ENCODE measurements around the gene PRB4.
"Not testable (repeated sequence)": the region's sequence is repeated elsewhere in the genome, so short reads cannot be mapped to it uniquely, and the experiment has no call there.

Gene PRB4

GRCh38 chr12:11310336-11310735 lies at the start of gene PRB4:
Gene PRB4, minus strand, starts transcription at chr12:11310436. Its CDS starts 38 bp downstream, at chr12:11310398.
- no peak within 1 kb of the TSS for H3K27ac ChIP-seq (ENCODE audit: poor library complexity, severe bottlenecking)
- TF ChIP-seq CTCF (IDR thresholded peaks at IDR 0.05; ENCODE audit: poor library complexity, severe bottlenecking), result no peak
- ATAC-seq (ENCODE audit: low read depth), result no peak

DNA sequence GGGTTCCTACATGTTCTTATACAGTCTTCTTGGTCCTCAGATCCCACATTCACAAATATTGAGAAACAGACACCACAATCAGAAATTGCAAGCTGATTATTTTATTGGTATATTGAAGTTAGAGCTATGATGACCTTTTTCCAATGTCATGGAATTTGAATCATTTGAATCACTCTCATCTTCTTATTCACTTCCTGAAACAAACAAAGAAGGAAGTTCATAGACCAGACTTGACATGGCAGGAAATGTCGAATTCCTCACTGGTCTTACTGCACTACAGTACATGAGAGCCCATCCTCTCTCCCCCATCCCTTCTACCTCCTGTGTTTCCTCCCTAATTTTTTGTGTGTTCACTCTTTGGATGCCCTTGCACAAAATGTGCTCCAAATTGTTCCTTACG lies 41.5 kb upstream of the PRB4 start:
- H3K4me3 ChIP-seq (ENCODE audit: severe bottlenecking); DNase-seq (ENCODE audit: low spot score); H3K4me1 ChIP-seq (ENCODE audit: insufficient read depth, poor library complexity, severe bottlenecking); H3K27ac ChIP-seq (ENCODE audit: poor library complexity, severe bottlenecking); H3K36me3 ChIP-seq (ENCODE audit: low read depth); H3K9me3 ChIP-seq (ENCODE audit: severe bottlenecking); H3K27me3 ChIP-seq (ENCODE audit: insufficient read depth, poor library complexity, severe bottlenecking): not testable (repeated sequence)
- peak; percentile 40; the same call in 1 of the 3 replicates for ATAC-seq (ENCODE audit: low read depth)

More at GRCh38 chr12:11310336-11310735, at the start of gene PRB4:
- H3K27me3 ChIP-seq (ENCODE audit: insufficient read depth, poor library complexity, severe bottlenecking), result no peaks in the 10 kb centered on the region
- no peak within 1 kb of the TSS for H3K4me3 ChIP-seq (ENCODE audit: severe bottlenecking)
- H3K36me3 ChIP-seq (ENCODE audit: low read depth), result no peaks in the 10 kb centered on the region
- H3K4me1 ChIP-seq (ENCODE audit: insufficient read depth, poor library complexity, severe bottlenecking), result no peaks in the 10 kb centered on the region
- no peaks in the 10 kb centered on the region for H3K9me3 ChIP-seq (ENCODE audit: severe bottlenecking)
- DNase-seq (ENCODE audit: low spot score), result no peak

- no peak for DNase-seq (ENCODE audit: low spot score)
- ATAC-seq (ENCODE audit: low read depth), result no peak
- Histone ChIP-seq H3K27ac (ENCODE audit: poor library complexity, severe bottlenecking) (no peak overlapping the region), H3K4me3 (ENCODE audit: severe bottlenecking) (no peak overlapping the region), H3K4me1 (ENCODE audit: insufficient read depth, poor library complexity, severe bottlenecking) (no peaks in the 10 kb centered on the region), H3K36me3 (ENCODE audit: low read depth) (no peaks in the 10 kb centered on the region), H3K27me3 (ENCODE audit: insufficient read depth, poor library complexity, severe bottlenecking) (no peaks in the 10 kb centered on the region), H3K9me3 (ENCODE audit: severe bottlenecking) (no peaks in the 10 kb centered on the region)
- TF ChIP-seq CTCF (IDR thresholded peaks at IDR 0.05; ENCODE audit: poor library complexity, severe bottlenecking), result no peak
These were observed 38.2 kb upstream of the PRB4 start for GRCh38 chr12:11348439-11348838.

GRCh38 chr12:11347810-11348209 lies 37.6 kb upstream of the PRB4 start:
- no peaks in the 10 kb centered on the region for H3K27me3 ChIP-seq (ENCODE audit: insufficient read depth, poor library complexity, severe bottlenecking)
- H3K4me1 ChIP-seq (ENCODE audit: insufficient read depth, poor library complexity, severe bottlenecking), result no peaks in the 10 kb centered on the region
- no peaks in the 10 kb centered on the region for H3K36me3 ChIP-seq (ENCODE audit: low read depth)
- DNase-seq (ENCODE audit: low spot score) (no peak), ATAC-seq (ENCODE audit: low read depth) (no peak)
- H3K27ac ChIP-seq (ENCODE audit: poor library complexity, severe bottlenecking), result no peak overlapping the region
- H3K4me3 ChIP-seq (ENCODE audit: severe bottlenecking), result no peak overlapping the region
- no peak for TF ChIP-seq CTCF (IDR thresholded peaks at IDR 0.05; ENCODE audit: poor library complexity, severe bottlenecking)
- no peaks in the 10 kb centered on the region for H3K9me3 ChIP-seq (ENCODE audit: severe bottlenecking)

DNA sequence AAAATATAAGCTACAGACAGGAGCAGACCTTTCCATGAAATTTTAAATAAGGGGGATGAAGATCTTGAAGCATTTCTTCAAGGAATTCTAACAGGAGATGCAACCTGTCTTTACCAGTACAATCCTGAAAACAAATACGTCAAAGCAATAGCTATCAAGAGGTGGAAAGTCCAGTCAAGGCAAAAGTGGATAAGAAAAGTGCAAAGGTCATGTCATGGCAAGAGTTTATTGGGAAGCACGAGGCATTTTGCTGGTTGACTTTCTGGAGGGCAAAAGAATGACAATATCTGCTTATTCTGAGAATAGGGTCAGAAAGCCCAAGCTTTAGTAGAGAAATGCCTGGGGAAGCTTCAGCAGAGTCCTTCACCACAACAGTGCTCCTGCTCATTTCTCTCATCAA lies 34.3 kb upstream of the PRB4 start:
- TF ChIP-seq CTCF (IDR thresholded peaks at IDR 0.05; ENCODE audit: poor library complexity, severe bottlenecking), result no peak
- Histone ChIP-seq H3K27me3 (ENCODE audit: insufficient read depth, poor library complexity, severe bottlenecking) (no peaks in the 10 kb centered on the region), H3K4me3 (ENCODE audit: severe bottlenecking) (no peak overlapping the region), H3K9me3 (ENCODE audit: severe bottlenecking) (no peaks in the 10 kb centered on the region), H3K27ac (ENCODE audit: poor library complexity, severe bottlenecking) (no peak overlapping the region), H3K4me1 (ENCODE audit: insufficient read depth, poor library complexity, severe bottlenecking) (no peaks in the 10 kb centered on the region), H3K36me3 (ENCODE audit: low read depth) (no peaks in the 10 kb centered on the region)
- ATAC-seq (ENCODE audit: low read depth) (no peak), DNase-seq (ENCODE audit: low spot score) (no peak)

Measured in RWPE2 (cell line).